Stimulated activated CD8-positive, alpha-beta memory T cell treated with anti-CD3 and anti-CD28 coated beads, Interleukin-4, amount 100 ng/mL, for 4 hours (primary cell): Measurements from ENCODE around the gene TMEM129.

Experiments
- DNase-seq, 2 donors: peaks; one replicate each; pipeline ENCODE4 v3.0.0-alpha.2; 2020; ENCODE audit warnings: low read depth in 2 of 2, low spot score in 1 of 2

TMEM129 gene

DNA sequence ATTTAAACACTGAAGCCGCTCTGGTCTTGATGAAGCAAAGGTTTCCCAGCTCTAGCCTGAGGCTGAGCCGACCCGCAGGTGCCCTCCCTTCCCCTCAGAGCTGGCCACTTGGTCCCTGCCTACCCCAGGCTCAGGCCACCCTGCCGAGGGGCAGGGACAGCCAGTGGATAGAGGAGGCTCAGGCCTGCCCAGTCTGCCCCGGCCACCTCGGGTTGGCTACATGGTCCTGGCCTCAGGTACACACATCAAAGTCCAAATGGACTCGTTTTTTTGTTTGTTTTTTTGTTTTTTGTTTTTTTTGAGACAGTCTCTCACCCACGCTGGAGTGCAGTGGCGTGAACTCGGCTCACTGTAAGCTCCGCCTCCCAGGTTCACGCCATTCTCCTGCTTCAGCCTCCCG is 24.0 kb upstream of the TMEM129 start:
- no peak for DNase-seq

DNA sequence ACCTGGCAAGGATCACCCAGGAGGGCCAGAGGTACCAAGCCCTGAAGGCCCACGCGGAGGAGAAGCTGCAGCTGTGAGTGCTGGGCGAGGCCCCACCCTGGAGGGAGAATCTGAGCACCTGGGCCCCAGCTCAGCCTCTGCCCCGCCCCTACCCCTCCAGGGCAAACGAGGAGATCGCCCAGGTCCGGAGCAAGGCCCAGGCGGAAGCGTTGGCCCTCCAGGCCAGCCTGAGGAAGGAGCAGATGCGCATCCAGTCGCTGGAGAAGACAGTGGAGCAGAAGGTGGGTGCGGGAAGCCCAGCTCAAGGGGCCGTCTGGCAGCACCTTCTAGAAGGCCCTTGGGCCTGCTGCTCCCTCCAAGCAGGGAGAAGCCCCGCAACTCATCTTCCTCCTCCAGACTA is 23.4 kb upstream of the TMEM129 start:
- no peak for DNase-seq

DNA sequence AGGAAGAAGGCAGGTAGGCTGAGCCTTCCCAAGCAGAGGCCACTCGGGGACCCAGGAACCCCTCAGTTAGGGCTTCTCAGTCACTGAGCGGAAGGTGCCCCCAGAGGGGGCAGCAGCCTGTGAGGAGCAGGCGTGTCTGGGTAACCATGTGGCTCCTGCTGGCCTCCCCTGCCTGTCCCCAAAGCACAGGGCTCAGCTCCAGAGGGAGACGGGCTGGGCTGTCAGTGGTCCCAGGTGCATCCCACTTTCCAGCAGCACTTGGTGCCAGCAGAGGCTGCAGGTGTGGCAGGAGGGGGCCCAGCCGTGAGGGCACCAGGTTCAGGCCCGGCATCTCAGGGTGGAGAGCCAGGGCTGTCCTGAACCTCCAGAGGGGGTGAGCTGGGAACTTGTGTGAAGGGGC is 22.9 kb upstream of the TMEM129 start:
- DNase-seq: no peak

DNA sequence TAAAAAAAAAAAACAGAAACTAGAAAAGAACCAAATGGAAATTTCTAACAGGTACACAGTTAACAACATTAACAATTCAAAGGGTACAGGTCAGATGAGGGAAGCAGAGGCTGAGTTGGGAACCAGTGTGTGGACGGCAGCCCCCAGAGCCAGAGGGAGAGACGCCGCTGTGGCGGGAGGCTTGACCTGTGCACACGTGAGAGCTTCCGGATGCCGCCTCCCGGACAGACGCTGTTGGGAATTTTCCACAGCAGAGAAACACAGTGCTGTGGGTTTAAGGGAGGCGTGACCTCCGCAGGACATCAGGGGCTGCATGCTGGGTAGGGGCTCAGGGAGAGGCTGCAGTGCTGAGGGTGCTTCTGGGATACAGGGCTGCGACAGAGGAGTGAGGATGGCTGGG is 22.4 kb upstream of the TMEM129 start:
- no peak for DNase-seq

DNA sequence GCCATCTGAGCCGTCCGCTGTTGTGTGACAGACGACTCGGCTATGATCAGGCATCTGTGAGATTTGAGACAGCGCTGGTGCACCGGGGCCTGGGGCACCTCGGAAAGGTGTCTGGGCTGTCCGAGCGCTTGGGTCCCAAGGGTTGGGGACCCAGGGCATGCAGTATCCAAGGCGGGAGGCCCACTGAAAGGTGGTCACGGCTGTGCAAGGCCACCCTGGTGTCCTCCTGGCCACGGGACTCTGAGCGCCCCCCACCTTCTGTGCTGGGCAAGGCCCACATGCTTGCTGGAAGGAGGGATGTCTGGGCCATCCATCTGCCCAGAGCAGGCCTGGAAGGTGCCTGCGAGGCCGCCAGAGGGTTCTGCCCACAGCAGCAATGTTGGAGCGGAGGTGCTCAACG is 20.1 kb upstream of the TMEM129 start:
- no peak for DNase-seq

DNA sequence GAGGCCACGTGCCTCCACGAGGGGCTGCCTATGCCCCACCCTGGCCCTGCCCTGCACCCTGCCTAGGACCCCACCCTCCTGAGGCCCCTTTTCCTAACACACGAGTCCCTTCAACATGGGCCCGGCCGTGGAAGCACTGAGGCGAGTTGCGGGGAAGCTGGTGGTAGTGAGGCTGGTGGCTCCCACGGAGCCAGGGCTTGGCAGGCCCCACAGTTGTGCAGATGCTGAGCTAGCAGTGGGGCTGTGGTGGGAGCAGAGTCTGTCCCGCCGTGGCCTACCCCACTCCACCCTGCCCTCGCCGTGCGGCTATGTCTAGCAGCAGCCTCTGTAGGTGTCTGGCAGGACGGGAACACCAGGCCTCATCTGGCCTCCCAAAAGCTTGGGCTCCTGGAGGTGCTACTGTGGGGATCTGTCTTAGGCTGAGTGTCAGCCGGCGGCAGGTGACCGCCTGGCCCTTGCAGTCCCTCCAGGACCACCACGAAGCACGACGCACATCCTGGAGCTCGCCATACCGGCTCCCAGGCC is 19.0 kb upstream of the TMEM129 start:
- no peak for DNase-seq

DNA sequence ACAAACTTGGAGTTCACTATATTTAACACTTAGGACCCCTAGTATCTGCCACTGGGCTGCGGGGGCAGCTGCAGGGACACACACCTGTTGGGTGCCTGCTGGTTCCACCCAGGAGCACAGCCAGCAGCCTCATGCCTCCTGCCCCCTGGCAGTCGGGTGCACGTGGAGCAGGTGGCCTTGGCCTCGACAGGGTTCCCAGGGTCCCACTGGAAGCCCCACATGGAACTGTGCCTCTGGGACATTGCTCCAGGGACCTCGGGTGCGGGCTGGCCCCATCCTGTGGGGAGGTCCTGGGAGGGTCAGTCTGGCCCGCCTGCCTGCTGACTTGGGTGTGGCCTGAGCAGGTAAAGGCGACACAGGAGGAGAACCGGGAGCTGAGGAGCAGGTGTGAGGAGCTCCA is 18.2 kb upstream of the TMEM129 start:
- DNase-seq: no peak

DNA sequence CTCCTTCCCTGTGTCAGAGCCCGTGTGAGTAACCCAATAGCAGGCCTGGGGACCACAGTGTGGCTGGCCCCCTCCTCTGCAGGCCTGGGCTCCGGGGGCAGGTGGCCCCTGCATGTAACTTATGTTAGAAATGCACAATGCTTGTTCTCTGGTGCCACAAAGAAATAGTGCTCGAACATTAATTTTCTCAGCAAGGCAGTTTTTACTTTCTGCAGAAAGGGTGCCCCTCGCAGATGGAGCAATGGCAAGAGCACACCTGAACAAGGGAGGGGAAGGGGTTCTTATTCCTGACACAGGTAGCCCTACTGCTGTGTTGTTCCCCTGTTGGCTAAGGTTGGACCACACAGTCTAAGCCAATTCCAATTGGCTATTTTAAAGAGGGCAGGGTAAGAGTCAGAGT is 17.3 kb upstream of the TMEM129 start:
- no peak for DNase-seq

DNA sequence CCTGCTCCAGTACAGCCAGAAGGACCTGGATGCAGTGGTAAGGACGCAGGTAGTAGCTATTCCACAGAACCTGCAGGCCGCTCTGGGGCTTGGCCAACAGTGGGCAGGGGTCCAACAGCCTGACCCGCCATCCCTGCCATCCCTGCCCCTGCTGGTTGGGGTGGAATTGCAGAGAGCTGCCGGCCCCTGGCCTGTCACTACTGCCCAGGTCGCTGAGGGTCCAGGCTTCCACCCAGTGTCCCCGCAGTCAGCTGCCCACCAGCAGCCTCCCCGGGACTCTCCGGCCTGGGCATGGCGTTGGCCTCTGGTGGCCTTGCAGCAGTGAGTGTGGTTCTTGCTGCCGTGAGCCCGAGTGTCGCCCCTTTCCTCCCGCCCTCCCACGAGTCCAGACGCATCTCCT is 16.5 kb upstream of the TMEM129 start:
- no peak for DNase-seq

DNA sequence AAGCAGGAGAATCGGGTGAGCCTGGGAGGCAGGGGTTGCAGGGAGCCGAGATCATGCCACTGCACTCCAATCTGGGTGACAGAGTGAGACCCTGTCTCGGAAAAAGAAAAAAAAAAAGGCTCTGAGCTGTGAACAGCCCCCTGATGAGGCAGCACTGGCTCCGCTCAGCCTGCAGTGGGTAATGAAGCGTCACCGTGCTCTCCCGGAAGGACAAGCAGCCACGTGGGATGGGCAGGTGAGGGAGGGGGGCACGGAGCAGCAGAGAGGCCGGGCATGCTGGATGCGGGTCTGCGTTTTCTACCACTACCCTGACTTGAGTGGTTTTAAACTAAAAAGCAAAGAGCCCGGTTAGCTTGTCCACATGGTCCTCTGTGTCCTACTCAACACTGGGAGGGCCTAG is 15.7 kb upstream of the TMEM129 start:
- no peak for DNase-seq

DNA sequence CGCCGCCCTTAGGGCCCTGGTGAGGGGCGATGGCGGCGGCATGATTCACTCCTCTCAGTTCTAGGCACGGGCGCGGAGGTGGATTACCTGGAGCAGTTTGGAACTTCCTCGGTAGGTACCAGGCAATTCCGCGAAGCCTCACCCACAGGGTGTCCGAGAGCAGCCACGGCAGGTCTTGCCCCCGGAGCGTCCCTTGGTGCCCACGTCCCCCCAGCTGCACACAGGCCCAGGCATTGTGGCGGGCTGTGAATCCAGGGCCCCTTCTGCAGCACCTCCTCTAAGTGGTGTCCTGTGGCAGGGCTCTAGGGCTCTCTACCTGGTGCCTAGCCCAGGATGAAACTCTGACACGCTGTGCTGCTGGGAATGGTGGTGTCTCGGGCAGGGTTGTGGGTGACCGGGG is 14.1 kb upstream of the TMEM129 start:
- no peak for DNase-seq

DNA sequence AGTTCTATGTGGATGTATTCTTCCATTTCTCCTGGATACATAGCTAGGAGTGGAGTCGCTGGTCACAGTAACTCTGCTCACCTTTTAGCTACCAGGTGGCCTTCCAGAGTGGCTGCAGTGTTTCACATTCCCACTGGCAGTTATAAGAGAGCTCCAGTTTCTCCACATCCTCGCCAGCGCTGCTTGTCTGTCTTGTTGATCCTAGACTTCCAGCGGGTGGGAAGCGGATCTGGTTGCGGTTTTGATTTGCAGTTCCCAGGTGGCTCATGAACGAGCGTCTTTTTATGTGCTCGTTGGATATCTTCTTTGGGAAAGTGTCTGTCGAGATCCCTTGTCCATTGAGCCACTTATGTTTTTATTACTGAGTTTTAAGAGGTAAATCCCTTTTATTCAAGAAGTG is 11.8 kb upstream of the TMEM129 start:
- DNase-seq: no peak

DNA sequence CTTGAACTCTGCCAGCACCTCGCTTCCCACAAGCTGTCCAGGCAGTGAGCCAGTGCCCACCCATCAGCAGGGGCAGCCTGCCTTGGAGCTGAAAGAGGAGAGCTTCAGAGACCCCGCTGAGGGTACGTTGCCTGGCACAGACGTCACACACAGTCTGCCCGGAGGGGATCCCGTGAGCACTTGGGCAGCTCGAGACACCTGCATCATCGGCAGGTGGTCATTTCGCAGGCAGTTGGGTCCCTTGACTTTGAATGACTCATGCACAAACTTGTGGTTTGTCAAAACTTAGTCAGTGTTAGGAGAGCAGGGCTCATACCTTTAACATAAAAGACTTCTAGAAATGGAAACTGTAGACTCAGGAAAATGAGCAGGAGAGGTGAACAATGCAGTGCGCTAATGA is 10.1 kb upstream of the TMEM129 start:
- DNase-seq: no peak

DNA sequence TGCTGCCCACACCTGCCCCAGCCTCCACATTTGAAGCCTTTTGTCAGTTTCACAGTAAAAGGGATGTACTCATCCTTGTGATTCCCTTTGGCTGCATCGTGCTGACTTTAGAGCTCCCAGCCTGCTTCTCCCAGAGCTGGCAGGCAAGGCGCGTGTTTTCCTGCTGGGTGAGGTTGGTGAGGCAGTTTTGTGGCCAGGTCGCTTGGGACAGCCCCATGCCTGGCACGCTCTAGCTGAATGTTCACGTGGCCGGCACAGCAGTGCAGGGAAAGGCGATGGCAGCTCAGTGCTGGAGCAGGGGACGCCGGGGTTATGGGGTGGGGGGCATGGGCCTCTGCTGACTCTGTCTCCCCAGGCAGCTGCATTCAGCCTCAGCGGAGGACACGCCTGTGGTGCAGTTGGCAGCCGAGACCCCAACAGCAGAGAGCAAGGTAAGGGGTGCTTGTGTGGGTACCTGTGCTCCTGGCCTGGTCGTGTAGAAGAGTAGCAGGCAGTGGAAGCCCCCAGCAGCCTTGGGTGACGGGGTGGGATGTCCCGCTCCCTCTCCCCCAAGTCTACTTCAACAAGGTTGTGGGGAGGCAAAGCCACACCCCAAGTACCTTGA is 9.5 kb upstream of the TMEM129 start:
- DNase-seq: no peak

DNA sequence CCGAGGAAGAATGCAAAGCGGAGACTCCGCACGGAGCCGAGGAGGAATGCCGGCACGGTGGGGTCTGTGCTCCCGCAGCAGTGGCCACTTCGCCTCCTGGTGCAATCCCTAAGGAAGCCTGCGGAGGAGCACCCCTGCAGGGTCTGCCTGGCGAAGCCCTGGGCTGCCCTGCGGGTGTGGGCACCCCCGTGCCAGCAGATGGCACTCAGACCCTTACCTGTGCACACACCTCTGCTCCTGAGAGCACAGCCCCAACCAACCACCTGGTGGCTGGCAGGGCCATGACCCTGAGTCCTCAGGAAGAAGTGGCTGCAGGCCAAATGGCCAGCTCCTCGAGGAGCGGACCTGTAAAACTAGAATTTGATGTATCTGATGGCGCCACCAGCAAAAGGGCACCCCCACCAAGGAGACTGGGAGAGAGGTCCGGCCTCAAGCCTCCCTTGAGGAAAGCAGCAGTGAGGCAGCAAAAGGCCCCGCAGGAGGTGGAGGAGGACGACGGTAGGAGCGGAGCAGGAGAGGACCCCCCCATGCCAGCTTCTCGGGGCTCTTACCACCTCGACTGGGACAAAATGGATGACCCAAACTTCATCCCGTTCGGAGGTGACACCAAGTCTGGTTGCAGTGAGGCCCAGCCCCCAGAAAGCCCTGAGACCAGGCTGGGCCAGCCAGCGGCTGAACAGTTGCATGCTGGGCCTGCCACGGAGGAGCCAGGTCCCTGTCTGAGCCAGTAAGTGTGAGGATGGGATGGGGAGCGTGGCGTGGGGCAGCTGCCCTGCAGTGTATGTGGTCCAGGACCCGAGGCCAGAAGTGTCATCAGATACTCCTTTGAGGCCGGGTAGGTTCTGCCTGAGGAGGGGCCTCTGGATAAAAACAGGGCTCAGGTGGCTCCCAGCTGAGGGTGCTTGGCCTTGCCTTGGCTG is 7.2 kb upstream of the TMEM129 start:
- DNase-seq: no peak

DNA sequence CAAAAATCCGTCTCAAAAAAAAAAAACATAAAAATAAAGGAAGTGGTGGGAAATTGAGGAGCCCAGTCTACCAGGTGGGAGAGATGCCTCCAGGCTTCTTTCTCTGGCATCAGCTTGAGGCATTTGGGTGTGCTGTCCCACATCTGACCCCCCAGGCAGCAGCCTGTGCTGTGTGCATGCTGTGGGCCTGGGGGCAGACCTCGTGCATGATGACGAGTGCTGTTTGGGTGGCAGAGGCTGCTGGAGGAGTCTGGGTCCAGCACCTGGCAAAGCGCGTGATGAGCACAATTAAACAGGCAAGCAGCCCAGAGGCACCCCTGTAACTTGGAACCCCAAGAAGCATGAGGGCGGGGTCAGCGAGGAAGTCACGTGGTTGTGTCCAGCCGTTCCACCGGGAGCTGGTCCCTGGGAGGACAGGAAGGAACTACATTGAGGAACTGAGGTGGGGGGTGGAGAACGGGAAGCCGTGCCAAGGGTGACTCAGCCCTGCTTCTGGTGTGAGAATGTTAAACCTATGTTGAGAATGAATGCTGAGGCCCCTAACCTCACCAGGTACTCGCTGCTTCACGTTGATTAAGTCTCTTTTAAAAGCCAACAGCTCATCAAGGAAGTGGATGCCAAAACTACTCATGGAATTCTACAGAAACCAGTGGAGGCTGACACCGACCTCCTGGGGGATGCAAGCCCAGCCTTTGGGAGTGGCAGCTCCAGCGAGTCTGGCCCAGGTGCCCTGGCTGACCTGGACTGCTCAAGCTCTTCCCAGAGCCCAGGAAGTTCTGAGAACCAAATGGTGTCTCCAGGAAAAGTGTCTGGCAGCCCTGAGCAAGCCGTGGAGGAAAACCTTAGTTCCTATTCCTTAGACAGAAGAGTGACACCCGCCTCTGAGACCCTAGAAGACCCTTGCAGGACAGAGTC is 6.3 kb upstream of the TMEM129 start:
- DNase-seq: no peak

DNA sequence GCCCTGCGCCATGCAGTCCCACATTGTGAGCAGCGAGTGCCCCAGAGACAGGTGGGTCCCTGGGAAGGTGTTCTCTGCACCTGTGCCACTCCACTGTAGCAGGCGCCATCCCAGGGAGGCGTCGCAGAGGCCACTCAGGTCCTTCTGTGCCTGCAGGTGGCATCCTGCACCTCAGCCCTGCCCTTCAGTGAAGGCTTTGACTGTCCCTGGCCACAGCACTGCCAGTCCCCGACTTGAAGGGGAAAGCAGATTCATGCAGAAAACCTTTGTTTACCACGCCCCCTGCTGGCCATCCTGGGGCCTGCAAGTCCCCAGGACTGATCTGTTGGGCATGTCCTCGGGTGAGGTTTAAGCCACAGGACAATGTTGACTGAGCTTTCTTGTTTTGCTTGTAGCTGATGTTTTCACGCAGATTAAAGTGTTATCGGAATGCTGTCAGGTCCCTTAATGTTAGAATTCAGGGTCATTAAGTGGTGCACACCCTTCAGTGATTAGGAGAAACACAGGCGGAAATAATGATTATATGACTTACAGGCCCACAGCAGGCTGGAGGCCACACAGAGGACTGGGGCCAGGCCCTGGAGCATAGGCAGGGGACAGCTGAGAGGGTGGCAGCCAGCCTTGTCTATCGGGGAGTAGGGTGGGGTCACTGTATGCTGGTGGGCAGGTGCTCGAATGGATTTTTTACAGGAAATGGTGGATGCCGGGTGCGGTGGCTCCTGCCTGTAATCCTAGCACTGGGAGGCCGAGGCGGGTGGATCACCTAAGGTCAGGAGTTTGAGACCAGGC is 5.2 kb upstream of the TMEM129 start:
- peak; percentile 78 to 93 for DNase-seq

DNA sequence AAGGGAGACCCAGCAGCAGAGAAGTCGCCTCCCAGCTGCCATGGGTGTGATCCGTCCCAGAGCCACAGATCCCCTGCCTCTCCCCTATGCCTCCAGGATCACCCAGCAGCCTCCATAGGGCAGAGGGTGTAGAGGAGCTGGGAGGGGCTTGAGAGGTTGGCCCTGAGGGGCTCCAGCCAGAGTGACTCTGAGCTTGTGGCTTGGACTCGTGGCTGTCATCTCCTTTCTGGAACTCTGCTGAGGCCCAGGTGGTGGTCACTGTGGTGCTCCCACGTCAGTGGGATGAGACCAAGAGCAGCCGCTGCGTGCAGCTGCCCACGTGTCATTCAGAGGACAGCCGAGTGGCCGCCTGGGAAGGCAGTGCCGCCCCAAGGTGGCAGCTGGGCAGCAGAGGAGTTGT is 4.4 kb upstream of the TMEM129 start:
- DNase-seq: no peak

DNA sequence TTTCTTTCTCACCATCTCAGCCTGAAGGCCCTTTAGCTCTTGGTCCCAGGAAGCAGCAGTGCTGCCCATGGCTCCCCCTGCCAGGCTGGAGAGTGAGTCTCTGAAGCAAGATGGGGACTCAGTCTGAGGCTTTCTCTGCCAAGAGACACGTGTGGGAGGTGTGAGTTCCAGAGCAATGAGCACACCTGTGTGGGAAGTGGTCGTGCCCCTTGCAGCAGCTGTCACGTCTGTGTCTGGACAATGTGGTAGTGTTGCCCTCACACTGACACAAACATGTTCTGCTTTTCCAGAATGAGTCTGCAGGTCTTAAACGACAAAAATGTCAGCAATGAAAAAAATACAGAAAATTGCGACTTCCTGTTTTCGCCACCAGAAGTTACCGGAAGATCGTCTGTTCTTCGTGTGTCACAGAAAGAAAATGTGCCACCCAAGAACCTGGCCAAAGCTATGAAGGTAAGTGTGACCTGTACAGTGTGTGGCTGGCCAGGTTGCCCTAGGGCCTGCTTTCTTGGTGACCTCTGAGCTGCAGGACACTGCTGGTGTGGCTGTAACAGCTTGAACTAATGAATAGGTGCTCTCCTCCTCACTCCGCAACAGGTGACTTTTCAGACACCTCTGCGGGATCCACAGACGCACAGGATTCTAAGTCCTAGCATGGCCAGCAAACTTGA is 2.1 kb upstream of the TMEM129 start:
- no peak for DNase-seq

DNA sequence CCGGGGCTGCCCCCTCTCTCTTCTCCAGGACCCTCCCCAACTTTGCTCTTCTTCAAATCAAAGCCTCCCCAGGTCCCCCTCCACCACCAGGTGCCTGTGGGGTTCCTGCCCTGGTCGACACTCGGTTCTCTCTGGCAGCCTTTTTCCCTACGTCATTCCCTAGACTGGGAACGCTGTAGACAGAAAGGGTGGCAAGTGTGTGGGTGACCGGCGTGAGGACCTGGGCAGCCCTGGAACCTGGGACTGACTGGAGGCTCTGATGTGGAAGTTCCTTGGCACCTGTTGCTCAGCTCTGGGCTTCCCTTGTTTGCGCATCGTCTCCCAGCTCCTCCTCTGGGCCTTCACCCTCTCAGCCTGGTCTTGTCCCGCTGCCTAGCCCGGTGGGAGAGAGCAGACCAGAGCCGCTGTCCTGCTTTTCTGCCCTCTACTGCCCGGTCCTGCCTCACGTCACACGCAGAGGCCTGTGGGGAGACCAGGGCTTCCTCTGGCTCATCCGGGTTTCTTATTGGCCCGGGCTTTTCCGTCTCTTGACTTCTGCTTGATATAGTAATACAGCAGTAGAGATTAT is 1.5 kb upstream of the TMEM129 start:
- no peak for DNase-seq
